Thoracic aorta (tissue), 2 donors: Measurements from ENCODE around the gene FLRT1. TPM values are rescaled to one million over a fixed set of nuclear protein-coding genes. Genes with fewer than 3 reads are reported as not detected.

ENCODE experiments used
- ATAC-seq: fragments of 150-250 bp; one replicate; pipeline ENCODE4 v1.8.0; 2017; ENCODE audit warnings: low read depth; ENCODE audit not compliant: insufficient number of reproducible peaks, low FRiP score
- DNase-seq: peaks from one replicate; pipeline ENCODE4 v3.0.0-alpha.2; 2020; ENCODE audit warnings: low spot score
- H3K27ac ChIP-seq, 2 donors: fragments of 200-600 bp; sonication (generic); 1 replicate in 1 of 2; 2 replicates in 1 of 2; pipeline ENCODE4 v1.5.1; 2016; ENCODE audit warnings: mild to moderate bottlenecking in 2 of 2, moderate library complexity in 2 of 2
- H3K27me3 ChIP-seq: fragments of 200-600 bp; sonication (generic); replicated peaks from 2 replicates; pipeline ENCODE4 v1.6.0; 2016; ENCODE audit warnings: mild to moderate bottlenecking; ENCODE audit not compliant: insufficient read depth
- H3K36me3 ChIP-seq: fragments of 200-600 bp; sonication (generic); one replicate; pipeline ENCODE4 v1.5.1; 2016
- H3K4me1 ChIP-seq, 2 donors: fragments of 200-600 bp; sonication (generic); 1 replicate in 1 of 2; 2 replicates in 1 of 2; pipeline versions ENCODE4 v1.5.1 to v1.6.0; 2016; ENCODE audit warnings: low read depth in 2 of 2, mild to moderate bottlenecking in 1 of 2; ENCODE audit not compliant: control insufficient read depth in 1 of 2
- H3K4me3 ChIP-seq: fragments of 200-600 bp; sonication (generic); 2 replicates; pipeline ENCODE4 v1.5.1; 2016; ENCODE audit warnings: mild to moderate bottlenecking
- H3K9me3 ChIP-seq: fragments of 200-600 bp; sonication (generic); 2 replicates; pipeline ENCODE4 v1.5.1; 2016
- CTCF ChIP-seq: fragments of 200-600 bp; sonication (generic); IDR thresholded peaks from one replicate; pipeline ENCODE4 v1.5.1; 2019; ENCODE audit warnings: antibody characterized with exemption
- total RNA-seq, 2 donors: library from RNA; depleted of rRNA; stranded (reverse); fragments of >200 nt; gene quantifications; one replicate each; pipeline versions ENCODE4 v1.1.0 to v1.2.3, GENCODE V29; 2016

Gene FLRT1
- total RNA-seq, 2 donors from 2014 or later, result 0.41 TPM; not detected in 1

- ATAC-seq, result no peak
- no peaks in the 10 kb centered on the region for H3K27me3 ChIP-seq
- H3K4me3 ChIP-seq, result no peak overlapping the region
- H3K4me1 ChIP-seq, result peaks cover 3 to 13% of the 10 kb centered on the region in 2 donors
- H3K36me3 ChIP-seq, result no peaks in the 10 kb centered on the region
- DNase-seq, result no peak
- no peak overlapping the region for H3K27ac ChIP-seq
- no peak for TF ChIP-seq CTCF
- H3K9me3 ChIP-seq, result no peaks in the 10 kb centered on the region
Observed at GRCh38 chr11:64011371-64011770, 24.4 kb upstream of the FLRT1 start.

GRCh38 chr11:64013141-64013896 is 22.4 kb upstream of the FLRT1 start:
- ATAC-seq (no peak), DNase-seq (no peak)
- no peaks in the 10 kb centered on the region for H3K27me3 ChIP-seq
- no peaks in the 10 kb centered on the region for H3K9me3 ChIP-seq
- H3K36me3 ChIP-seq, result no peaks in the 10 kb centered on the region
- H3K27ac ChIP-seq, result no peak overlapping the region
- H3K4me3 ChIP-seq, result no peak overlapping the region
- TF ChIP-seq CTCF, result no peak
- peaks cover 0 to under 1% of the 10 kb centered on the region in 2 donors for H3K4me1 ChIP-seq

GRCh38 chr11:64014356-64014755 is 21.4 kb upstream of the FLRT1 start:
- TF ChIP-seq CTCF, result no peak
- no peaks in the 10 kb centered on the region for H3K4me1 ChIP-seq
- ATAC-seq (no peak), DNase-seq (no peak)
- no peaks in the 10 kb centered on the region for H3K27me3 ChIP-seq
- no peak overlapping the region for H3K27ac ChIP-seq
- H3K9me3 ChIP-seq, result no peaks in the 10 kb centered on the region
- H3K36me3 ChIP-seq, result no peaks in the 10 kb centered on the region
- no peak overlapping the region for H3K4me3 ChIP-seq

- TF ChIP-seq CTCF, result no peak
- Histone ChIP-seq H3K27ac (no peak overlapping the region), H3K4me1 (no peaks in the 10 kb centered on the region), H3K4me3 (no peak overlapping the region), H3K27me3 (no peaks in the 10 kb centered on the region), H3K9me3 (no peaks in the 10 kb centered on the region), H3K36me3 (no peaks in the 10 kb centered on the region)
- DNase-seq, result no peak
- no peak for ATAC-seq
Observed at GRCh38 chr11:64015510-64015909, 20.2 kb upstream of the FLRT1 start.

GRCh38 chr11:64015935-64016845 is 19.5 kb upstream of the FLRT1 start:
- no peak overlapping the region for H3K4me3 ChIP-seq
- no peaks in the 10 kb centered on the region for H3K27me3 ChIP-seq
- no peaks in the 10 kb centered on the region for H3K4me1 ChIP-seq
- DNase-seq (no peak), ATAC-seq (no peak)
- no peak for TF ChIP-seq CTCF
- no peak overlapping the region for H3K27ac ChIP-seq
- no peaks in the 10 kb centered on the region for H3K9me3 ChIP-seq
- H3K36me3 ChIP-seq, result no peaks in the 10 kb centered on the region
